ENCODE results near the gene AKNA.

The AKNA gene

GRCh38 chr9:114416906-114417305, 29.1 kb upstream of the AKNA start:
- no peak for DNase-seq

GRCh38 chr9:114416290-114416689, 28.5 kb upstream of the AKNA start:
- DNase-seq, result peak; percentile 83 to 93 (median 88)

GRCh38 chr9:114414346-114414745, 26.6 kb upstream of the AKNA start:
- DNase-seq, result peak; percentile 51 to 58 (median 56)

- DNase-seq, result peak; percentile 62 to 84 (median 81)
Observed at GRCh38 chr9:114413861-114414301, 26.1 kb upstream of the AKNA start.

GRCh38 chr9:114412048-114412683, 24.4 kb upstream of the AKNA start:
- DNase-seq, result no peak

- DNase-seq, result no peak
Observed at GRCh38 chr9:114411452-114411851, 23.7 kb upstream of the AKNA start.

GRCh38 chr9:114410910-114411309, 23.1 kb upstream of the AKNA start:
- DNase-seq, result no peak

GRCh38 chr9:114409842-114410241, 22.1 kb upstream of the AKNA start:
- DNase-seq, result no peak

GRCh38 chr9:114409103-114409780, 21.5 kb upstream of the AKNA start:
- DNase-seq, result peak; percentile 89 to 93 (median 90)

- no peak for DNase-seq
Observed at GRCh38 chr9:114408645-114409044, 20.9 kb upstream of the AKNA start.

GRCh38 chr9:114407889-114408288, 20.1 kb upstream of the AKNA start:
- DNase-seq, result no peak

GRCh38 chr9:114406441-114406840, 18.7 kb upstream of the AKNA start:
- no peak for DNase-seq

- peak; percentile 86 to 92 (median 86) for DNase-seq
Observed at GRCh38 chr9:114405294-114406034, 17.7 kb upstream of the AKNA start.

- no peak for DNase-seq
Observed at GRCh38 chr9:114404531-114404930, 16.7 kb upstream of the AKNA start.

- no peak for DNase-seq
Observed at GRCh38 chr9:114403153-114403756, 15.5 kb upstream of the AKNA start.

- DNase-seq, result no peak
Observed at GRCh38 chr9:114401344-114401743, 13.6 kb upstream of the AKNA start.

GRCh38 chr9:114400772-114401171, 13.0 kb upstream of the AKNA start:
- DNase-seq, result no peak

GRCh38 chr9:114400219-114400618, 12.4 kb upstream of the AKNA start:
- no peak for DNase-seq

GRCh38 chr9:114399381-114399780, 11.6 kb upstream of the AKNA start:
- no peak for DNase-seq

- DNase-seq, result peak; percentile 95 to 100 (median 99)
Observed at GRCh38 chr9:114397848-114398605, 10.2 kb upstream of the AKNA start.

- no peak for DNase-seq
Observed at GRCh38 chr9:114397219-114397847, 9.6 kb upstream of the AKNA start.

GRCh38 chr9:114396558-114397218, 8.9 kb upstream of the AKNA start:
- peak in 2 of 3 donors; percentile 34 to 42 for DNase-seq
